ENCODE measurements around the gene SCN3A. TPM values are rescaled to one million over a fixed set of nuclear protein-coding genes. Genes with fewer than 3 reads are reported as not detected.

SCN3A gene
- total and polyA plus RNA-seq, 9 of the 15 experiments (the other 6 are each of a cell fraction or from before 2014, with no cell fraction given) = not detected

DNA sequence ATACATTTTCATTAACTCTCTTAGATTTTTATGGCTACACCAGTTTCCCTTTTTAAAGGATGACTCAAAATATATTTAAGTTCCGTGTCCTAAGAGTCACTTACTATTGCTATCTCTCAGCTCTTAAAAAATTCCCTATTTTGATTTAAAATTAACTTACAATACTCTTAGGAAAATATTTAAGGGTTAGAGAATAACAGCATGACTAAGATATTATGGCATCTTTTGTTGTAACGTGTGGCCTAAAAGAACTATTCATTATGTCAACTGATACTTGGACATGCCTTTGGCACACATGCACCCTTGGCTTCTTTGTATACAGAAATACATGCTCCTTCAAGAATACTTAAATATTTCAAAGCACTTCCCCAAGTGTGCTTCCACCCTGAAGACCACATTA, 42.3 kb downstream of the SCN3A start (continued):
- TF ChIP-seq VEZF1 (CRISPR knock-in tag; IDR thresholded peaks at IDR 0.05) = no peak
- TF ChIP-seq PKNOX1 (IDR thresholded peaks at IDR 0.05) = no peak
- no peak for TF ChIP-seq ZNF212 (CRISPR knock-in tag; IDR thresholded peaks at IDR 0.05)

- intact Hi-C loops (cut with micrococcal nuclease) = no loop called here
- H3K4me3 ChIP-seq = no peak overlapping the region
- DNase-seq (ENCODE audit: extremely low read depth in 1 of 4, low spot score in 3 of 4) (no peak), FAIRE-seq (no peak), ATAC-seq (no peak)
- no peaks in the 10 kb centered on the region for H3K36me3 ChIP-seq (ENCODE audit: control insufficient read depth, insufficient read depth, low read length)
- H3K9me3 ChIP-seq (replicated peaks; ENCODE audit: control insufficient read depth, insufficient read depth, low read depth, low read length) = no peaks in the 10 kb centered on the region
- POLR2A ChIA-PET = no interaction called here
- BruUV-seq (replicated peaks) = no TSS peak
- no peak overlapping the region for H3K9ac ChIP-seq (ENCODE audit: insufficient read depth in 1 of 2, low read depth in 2 of 2, low read length in 2 of 2)
- no peak overlapping the region for H3K27ac ChIP-seq (ENCODE audit: extremely low read depth, low read depth, low read length)
- H3K9me1 ChIP-seq (ENCODE audit: control insufficient read depth, insufficient read depth, low read length) = no peaks in the 10 kb centered on the region
- no peak overlapping the region for H3K4me2 ChIP-seq (ENCODE audit: insufficient read depth, low read length)
- no peaks in the 10 kb centered on the region for H4K20me1 ChIP-seq (replicated peaks; ENCODE audit: control insufficient read depth, insufficient read depth, low read length)
- H3K79me2 ChIP-seq (ENCODE audit: control insufficient read depth, insufficient read depth, low read length) = no peaks in the 10 kb centered on the region
- H3K4me1 ChIP-seq (replicated peaks in 1 of 2; ENCODE audit: control insufficient read depth in 2 of 2, insufficient read depth in 2 of 2, low read length in 2 of 2) = no peaks in the 10 kb centered on the region
- in situ Hi-C loops (cut with MboI) = no loop called here
- H2AFZ ChIP-seq (ENCODE audit: low read depth, low read length) = no peak overlapping the region
- 5% methylated on average over 4 of the region's 4 CpGs for WGBS (ENCODE audit: insufficient coverage, low coverage, missing lambda C conversion rate)
- CTCF ChIA-PET (ENCODE audit: low intra/inter-chr PET ratio) = no interaction called here
- H3K27me3 ChIP-seq (ENCODE audit: control insufficient read depth in 2 of 2, insufficient read depth in 2 of 2, low read length in 2 of 2) = no peaks in the 10 kb centered on the region
- TF ChIP-seq CLOCK (CRISPR knock-in tag; IDR thresholded peaks at IDR 0.05; ENCODE audit: borderline replicate concordance) (no peak), TAL1 (IDR thresholded peaks at IDR 0.05) (no peak), RUNX1 (IDR thresholded peaks at IDR 0.05; ENCODE audit: low read depth) (no peak), POLR3A (IDR thresholded peaks at IDR 0.05; ENCODE audit: borderline replicate concordance, extremely low read depth, insufficient read depth, insufficient read length) (no peak), ZBTB33 (CRISPR knock-in tag; IDR thresholded peaks at IDR 0.05) (no peak), ZNF224 (CRISPR knock-in tag; IDR thresholded peaks at IDR 0.05) (no peak)
- TF ChIP-seq, protein P1, sequence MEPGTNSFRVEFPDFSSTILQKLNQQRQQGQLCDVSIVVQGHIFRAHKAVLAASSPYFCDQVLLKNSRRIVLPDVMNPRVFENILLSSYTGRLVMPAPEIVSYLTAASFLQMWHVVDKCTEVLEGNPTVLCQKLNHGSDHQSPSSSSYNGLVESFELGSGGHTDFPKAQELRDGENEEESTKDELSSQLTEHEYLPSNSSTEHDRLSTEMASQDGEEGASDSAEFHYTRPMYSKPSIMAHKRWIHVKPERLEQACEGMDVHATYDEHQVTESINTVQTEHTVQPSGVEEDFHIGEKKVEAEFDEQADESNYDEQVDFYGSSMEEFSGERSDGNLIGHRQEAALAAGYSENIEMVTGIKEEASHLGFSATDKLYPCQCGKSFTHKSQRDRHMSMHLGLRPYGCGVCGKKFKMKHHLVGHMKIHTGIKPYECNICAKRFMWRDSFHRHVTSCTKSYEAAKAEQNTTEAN (CRISPR knock-in tag; IDR thresholded peaks at IDR 0.05) = no peak
Observed at GRCh38 chr2:165157160-165157559, 46.7 kb downstream of the SCN3A start.
